ENCODE measurements around the gene RAP1GAP2. TPM values are rescaled to one million over a fixed set of nuclear protein-coding genes. Genes with fewer than 3 reads are reported as not detected.

The RAP1GAP2 gene
- polyA plus RNA-seq, 3 donors: 1.5 to 48.4 (median 6.1) TPM

GRCh38 chr17:3033741-3034577, 237.7 kb downstream of the RAP1GAP2 start:
- H3K4me2 ChIP-seq (replicated peaks; ENCODE audit: extremely low read depth, low read length, poor library complexity, severe bottlenecking): no peak overlapping the region
- no peak overlapping the region for H2AFZ ChIP-seq (ENCODE audit: insufficient read depth, low read depth, low read length, poor library complexity, severe bottlenecking)
- peaks cover 0 to 3% (median 0%) of the 10 kb centered on the region in 3 donors for H3K27me3 Mint-ChIP-seq (ENCODE audit: low read depth in 3 of 3)
- H3K4me3 ChIP-seq (replicated peaks in 1 of 3; ENCODE audit: low read depth in 2 of 3, low read length in 3 of 3): no peak overlapping the region
- peaks cover 29% of the 10 kb centered on the region for H4K20me1 ChIP-seq (ENCODE audit: insufficient read depth, low read length)
- WGBS (ENCODE audit: insufficient coverage): 97% methylated on average over 15 of the region's 26 CpGs
- H3K79me2 ChIP-seq (ENCODE audit: insufficient read depth, low read length): no peaks in the 10 kb centered on the region
- H3K36me3 Mint-ChIP-seq: peaks cover 47 to 59% of the 10 kb centered on the region in 2 donors
- H3K4me1 ChIP-seq (ENCODE audit: control insufficient read depth in 1 of 2, insufficient read depth in 2 of 2, low read length in 2 of 2): peaks cover 11 to 19% of the 10 kb centered on the region in 2 donors
- peaks cover 19% of the 10 kb centered on the region for H3K4me1 Mint-ChIP-seq
- no peaks in the 10 kb centered on the region for H3K9me3 ChIP-seq (replicated peaks in 1 of 2; ENCODE audit: control insufficient read depth in 1 of 2, insufficient read depth in 1 of 2, low read length in 2 of 2)
- TF ChIP-seq CTCF (IDR thresholded peaks at IDR 0.05): no peak
- no peak overlapping the region for H3K9ac ChIP-seq (ENCODE audit: insufficient read depth, low read length, poor library complexity, severe bottlenecking)
- H3K9me3 Mint-ChIP-seq: no peaks in the 10 kb centered on the region
- H3K36me3 ChIP-seq (replicated peaks in 1 of 2; ENCODE audit: control insufficient read depth in 1 of 2, insufficient read depth in 2 of 2, low read length in 2 of 2): peaks cover 37 to 58% of the 10 kb centered on the region in 2 donors
- intact Hi-C loops (cut with micrococcal nuclease): no loop called here
- H3K27me3 ChIP-seq (ENCODE audit: control insufficient read depth in 2 of 2, insufficient read depth in 2 of 2, low read length in 2 of 2): no peaks in the 10 kb centered on the region
- DNase-seq: no peak
- H3K27ac ChIP-seq (ENCODE audit: low read depth in 1 of 2, low read length in 2 of 2): no peak overlapping the region
- no peak overlapping the region for H3K4me3 Mint-ChIP-seq
- peak overlapping the region in 4 of 7 donors; percentile 11 to 63 (median 40) for H3K27ac Mint-ChIP-seq

- peaks cover 23% of the 10 kb centered on the region for H4K20me1 ChIP-seq (ENCODE audit: insufficient read depth, low read length)
- no peak for TF ChIP-seq CTCF (IDR thresholded peaks at IDR 0.05)
- peaks cover 19% of the 10 kb centered on the region for H3K4me1 Mint-ChIP-seq
Observed at GRCh38 chr17:3034578-3034920, 238.3 kb downstream of the RAP1GAP2 start.

More at GRCh38 chr17:3034578-3034920, 238.3 kb downstream of the RAP1GAP2 start:
- WGBS (ENCODE audit: insufficient coverage): 88% methylated on average over 7 of the region's 9 CpGs
- intact Hi-C loops (cut with micrococcal nuclease): no loop called here
- Histone ChIP-seq H3K4me2 (replicated peaks; ENCODE audit: extremely low read depth, low read length, poor library complexity, severe bottlenecking) (no peak overlapping the region), H3K9ac (ENCODE audit: insufficient read depth, low read length, poor library complexity, severe bottlenecking) (no peak overlapping the region), H3K36me3 (replicated peaks in 1 of 2; ENCODE audit: control insufficient read depth in 1 of 2, insufficient read depth in 2 of 2, low read length in 2 of 2) (peaks cover 31 to 52% of the 10 kb centered on the region in 2 donors), H2AFZ (ENCODE audit: insufficient read depth, low read depth, low read length, poor library complexity, severe bottlenecking) (no peak overlapping the region), H3K27ac (ENCODE audit: low read depth in 1 of 2, low read length in 2 of 2) (no peak overlapping the region), H3K4me1 (ENCODE audit: control insufficient read depth in 1 of 2, insufficient read depth in 2 of 2, low read length in 2 of 2) (peaks cover 14 to 19% of the 10 kb centered on the region in 2 donors), H3K27me3 (ENCODE audit: control insufficient read depth in 2 of 2, insufficient read depth in 2 of 2, low read length in 2 of 2) (no peaks in the 10 kb centered on the region), H3K4me3 (replicated peaks in 1 of 3; ENCODE audit: low read depth in 2 of 3, low read length in 3 of 3) (no peak overlapping the region), H3K79me2 (ENCODE audit: insufficient read depth, low read length) (no peaks in the 10 kb centered on the region), H3K9me3 (replicated peaks in 1 of 2; ENCODE audit: control insufficient read depth in 1 of 2, insufficient read depth in 1 of 2, low read length in 2 of 2) (no peaks in the 10 kb centered on the region)
- no peak for DNase-seq
- Mint-ChIP-seq H3K4me3 (no peak overlapping the region), H3K27me3 (ENCODE audit: low read depth in 3 of 3) (peaks cover 0 to 3% (median 0%) of the 10 kb centered on the region in 3 donors), H3K36me3 (peaks cover 41 to 53% of the 10 kb centered on the region in 2 donors), H3K9me3 (no peaks in the 10 kb centered on the region), H3K27ac (no peak overlapping the region)

Data from CD14-positive monocyte (primary cell).